Activated naive CD8-positive, alpha-beta T cell treated with anti-CD3 and anti-CD28 coated beads, Interleukin-2, amount 50 U/mL, for 16 hours (primary cell): Measurements from ENCODE around the gene CD226.
"Not testable (repeated sequence)": the region's sequence is repeated elsewhere in the genome, so short reads cannot be mapped to it uniquely, and the experiment has no call there.

Experiments
- DNase-seq: peaks from one replicate; pipeline ENCODE4 v3.0.0-alpha.2; 2020; ENCODE audit warnings: low read depth, low spot score

Gene CD226

GRCh38 chr18:69872661-69873060 lies 75.0 kb downstream of the CD226 start:
- DNase-seq = no peak

- no peak for DNase-seq
Measured at GRCh38 chr18:69871363-69871762, 76.3 kb downstream of the CD226 start.

- no peak for DNase-seq
Measured at GRCh38 chr18:69870736-69871135, 76.9 kb downstream of the CD226 start.

GRCh38 chr18:69866212-69866611 lies 81.5 kb downstream of the CD226 start:
- DNase-seq = no peak

GRCh38 chr18:69865776-69866175 lies 81.9 kb downstream of the CD226 start:
- DNase-seq = no peak

- DNase-seq = not testable (repeated sequence)
Measured at GRCh38 chr18:69864802-69865201, 82.9 kb downstream of the CD226 start.

- DNase-seq = no peak
Measured at GRCh38 chr18:69858897-69859296, 88.8 kb downstream of the CD226 start.

GRCh38 chr18:69854455-69854854 lies 93.2 kb downstream of the CD226 start:
- no peak for DNase-seq

GRCh38 chr18:69853051-69853450 lies 94.6 kb downstream of the CD226 start:
- DNase-seq = no peak

- no peak for DNase-seq
Measured at GRCh38 chr18:69845593-69846506, 101.8 kb downstream of the CD226 start.

- no peak for DNase-seq
Measured at GRCh38 chr18:69844656-69845055, 103.0 kb downstream of the CD226 start.

GRCh38 chr18:69843015-69843414 lies 104.7 kb downstream of the CD226 start:
- DNase-seq = no peak

- DNase-seq = no peak
Measured at GRCh38 chr18:69841117-69841516, 106.6 kb downstream of the CD226 start.

- no peak for DNase-seq
Measured at GRCh38 chr18:69840445-69840844, 107.2 kb downstream of the CD226 start.

- DNase-seq = no peak
Measured at GRCh38 chr18:69840001-69840400, 107.7 kb downstream of the CD226 start.

GRCh38 chr18:69839497-69839896 lies 108.2 kb downstream of the CD226 start:
- DNase-seq = no peak

GRCh38 chr18:69838620-69839411 lies 108.9 kb downstream of the CD226 start:
- DNase-seq = no peak

- no peak for DNase-seq
Measured at GRCh38 chr18:69838003-69838402, 109.7 kb downstream of the CD226 start.

GRCh38 chr18:69834980-69835379 lies 112.7 kb downstream of the CD226 start:
- DNase-seq = not testable (repeated sequence)

- no peak for DNase-seq
Measured at GRCh38 chr18:69830189-69830588, 117.5 kb downstream of the CD226 start.

- no peak for DNase-seq
Measured at GRCh38 chr18:69820538-69820937, 127.1 kb downstream of the CD226 start.

- no peak for DNase-seq
Measured at GRCh38 chr18:69819460-69819859, 128.2 kb downstream of the CD226 start.
